Osteocyte (in vitro differentiated cells): Measurements from ENCODE around the gene SELE. TPM values are rescaled to one million over a fixed set of nuclear protein-coding genes. Genes with fewer than 3 reads are reported as not detected.

Experiments
- DNase-seq: peaks from one replicate; pipeline ENCODE4 v3.0.0; 2021; ENCODE audit warnings: mixed read lengths; ENCODE audit not compliant: unreplicated experiment; ENCODE audit errors: extremely low spot score
- H3K27ac Mint-ChIP-seq: one replicate; pipeline ENCODE4 v1.8.0; 2021; ENCODE audit warnings: mild to moderate bottlenecking, mixed read lengths; ENCODE audit not compliant: unreplicated experiment
- H3K27me3 Mint-ChIP-seq: one replicate; pipeline ENCODE4 v1.8.0; 2021; ENCODE audit warnings: mixed read lengths; ENCODE audit not compliant: unreplicated experiment
- H3K36me3 Mint-ChIP-seq: one replicate; pipeline ENCODE4 v1.8.0; 2021; ENCODE audit warnings: mixed read lengths; ENCODE audit not compliant: unreplicated experiment
- H3K4me1 Mint-ChIP-seq: one replicate; pipeline ENCODE4 v1.8.0; 2021; ENCODE audit warnings: mixed read lengths; ENCODE audit not compliant: unreplicated experiment
- H3K4me3 Mint-ChIP-seq: one replicate; pipeline ENCODE4 v1.8.0; 2021; ENCODE audit warnings: mild to moderate bottlenecking, moderate library complexity, mixed read lengths; ENCODE audit not compliant: unreplicated experiment
- H3K9me3 Mint-ChIP-seq: one replicate; pipeline ENCODE4 v1.8.0; 2021; ENCODE audit warnings: mixed read lengths; ENCODE audit not compliant: unreplicated experiment
- total RNA-seq: library from RNA; stranded (reverse); gene quantifications from 2 replicates; pipeline ENCODE4 v1.2.1, GENCODE V29; 2021
- TF ChIP-seq, protein P1 (sequence below): fragments of 200-600 bp; sonication (generic); IDR thresholded peaks from 2 replicates; pipeline ENCODE4 v1.5.0; 2021; ENCODE audit warnings: antibody characterized with exemption, mild to moderate bottlenecking, moderate library complexity

The SELE gene
- total RNA-seq, 1 donor from 2014 or later, result not detected

DNA sequence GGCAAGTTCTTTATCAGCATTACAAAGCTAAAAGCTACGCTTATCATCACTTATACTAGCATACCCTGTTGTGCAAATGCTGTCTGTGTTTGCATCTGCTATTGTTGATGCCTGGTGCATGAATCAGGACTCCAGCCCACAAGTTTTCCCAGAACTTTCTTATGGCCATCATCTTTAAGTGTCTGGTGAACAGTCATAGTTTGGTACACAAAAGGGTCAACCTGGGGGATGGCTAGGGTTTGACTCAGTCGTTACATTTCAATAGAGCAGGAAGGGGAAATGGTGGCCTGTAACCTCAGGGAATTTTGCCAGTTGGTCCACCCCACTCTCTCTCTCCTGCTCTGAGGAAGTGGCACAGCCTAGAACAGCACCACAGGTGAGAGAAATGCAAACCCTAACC is 57.9 kb downstream of the SELE start:
- TF ChIP-seq, protein P1, sequence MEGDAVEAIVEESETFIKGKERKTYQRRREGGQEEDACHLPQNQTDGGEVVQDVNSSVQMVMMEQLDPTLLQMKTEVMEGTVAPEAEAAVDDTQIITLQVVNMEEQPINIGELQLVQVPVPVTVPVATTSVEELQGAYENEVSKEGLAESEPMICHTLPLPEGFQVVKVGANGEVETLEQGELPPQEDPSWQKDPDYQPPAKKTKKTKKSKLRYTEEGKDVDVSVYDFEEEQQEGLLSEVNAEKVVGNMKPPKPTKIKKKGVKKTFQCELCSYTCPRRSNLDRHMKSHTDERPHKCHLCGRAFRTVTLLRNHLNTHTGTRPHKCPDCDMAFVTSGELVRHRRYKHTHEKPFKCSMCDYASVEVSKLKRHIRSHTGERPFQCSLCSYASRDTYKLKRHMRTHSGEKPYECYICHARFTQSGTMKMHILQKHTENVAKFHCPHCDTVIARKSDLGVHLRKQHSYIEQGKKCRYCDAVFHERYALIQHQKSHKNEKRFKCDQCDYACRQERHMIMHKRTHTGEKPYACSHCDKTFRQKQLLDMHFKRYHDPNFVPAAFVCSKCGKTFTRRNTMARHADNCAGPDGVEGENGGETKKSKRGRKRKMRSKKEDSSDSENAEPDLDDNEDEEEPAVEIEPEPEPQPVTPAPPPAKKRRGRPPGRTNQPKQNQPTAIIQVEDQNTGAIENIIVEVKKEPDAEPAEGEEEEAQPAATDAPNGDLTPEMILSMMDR, result no peak
- peaks cover 19% of the 10 kb centered on the region for H3K27me3 Mint-ChIP-seq
- H3K36me3 Mint-ChIP-seq, result no peaks in the 10 kb centered on the region
- no peak overlapping the region for H3K27ac Mint-ChIP-seq
- peaks cover 7% of the 10 kb centered on the region for H3K9me3 Mint-ChIP-seq
- no peak for DNase-seq
- H3K4me3 Mint-ChIP-seq, result no peak overlapping the region
- H3K4me1 Mint-ChIP-seq, result no peaks in the 10 kb centered on the region

Other genes starting within 250 kb of the SELE start
- 3.9 and 4.0 TPM in 2 replicates for gene SLC19A2, start 248.1 kb downstream of the SELE start, total RNA-seq
- not detected in 2 replicates for gene F5, start 147.6 kb downstream of the SELE start, total RNA-seq
- not detected in 2 replicates for gene SELP, start 104.0 kb downstream of the SELE start, total RNA-seq
- not detected in 2 replicates for gene SELL, start 22.5 kb downstream of the SELE start, total RNA-seq
- 6.1 and 6.2 TPM in 2 replicates for gene METTL18, start 60.8 kb upstream of the SELE start, total RNA-seq
- 8.0 and 9.2 TPM in 2 replicates for gene SCYL3, start 159.8 kb upstream of the SELE start, total RNA-seq